ENCODE measurements around the gene OR8B8.

GRCh38 chr11:124467381-124467927, 22.0 kb upstream of the OR8B8 start:
- no peak for TF ChIP-seq ETV6 (conservative IDR thresholded peaks at IDR 0.05 in 1 of 2, IDR thresholded peaks at IDR 0.05 in 1 of 2; ENCODE audit: borderline replicate concordance in 1 of 2, low read depth in 1 of 2)
- no peak for TF ChIP-seq POLR2AphosphoS2 (IDR thresholded peaks at IDR 0.05; ENCODE audit: low read depth, low read length)
- no peak for TF ChIP-seq PAX5 (IDR thresholded peaks at IDR 0.05; ENCODE audit: borderline replicate concordance, low read depth, low read length)
- no peak for TF ChIP-seq RAD21 (IDR thresholded peaks at IDR 0.05; ENCODE audit: insufficient read depth, low read depth, low read length)
